ENCODE results near the gene CRYBA1.

DNA sequence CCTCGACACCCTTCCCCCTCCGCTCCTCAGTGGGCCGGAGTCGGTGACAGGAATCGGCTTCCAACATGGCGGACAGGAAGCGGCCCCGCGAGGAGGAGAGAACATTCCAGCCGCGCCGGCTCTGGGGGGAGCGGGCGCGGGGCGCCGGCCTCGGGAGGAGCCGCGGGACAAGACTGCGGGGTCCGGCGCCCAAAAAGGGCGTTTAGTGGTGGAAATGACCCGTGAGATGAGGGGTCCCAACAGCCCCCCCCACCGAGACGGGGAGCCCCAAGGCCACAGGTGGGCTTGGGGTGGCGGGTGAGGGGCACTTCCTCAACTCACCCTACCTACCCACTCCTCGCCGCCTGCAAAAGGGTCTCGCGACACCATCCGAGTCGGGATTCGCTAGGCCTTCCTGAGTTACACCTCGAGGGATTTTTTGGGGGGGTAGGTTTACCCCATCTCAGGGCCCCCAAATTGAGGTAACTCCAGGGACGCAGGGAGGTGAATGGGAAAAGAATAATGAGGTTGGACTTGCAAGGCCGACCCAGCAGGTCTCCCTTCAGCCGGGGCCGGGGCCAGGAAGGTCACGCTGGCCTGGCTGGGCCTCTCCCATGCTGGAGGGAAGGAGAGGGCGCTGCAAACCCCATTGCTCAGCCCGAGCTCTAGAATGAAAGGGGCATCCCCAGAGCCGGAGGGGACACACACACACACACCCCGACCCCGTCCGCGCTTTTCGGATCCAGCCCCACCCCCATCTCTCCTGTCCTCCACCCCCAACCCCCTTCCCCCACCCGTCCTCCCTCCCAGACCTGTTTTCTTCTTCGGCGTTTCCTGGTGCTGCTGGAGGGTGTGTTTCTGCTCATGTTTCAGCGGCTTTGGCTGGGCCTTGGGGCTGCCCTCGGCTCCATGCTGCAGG lies 46.6 kb downstream of the CRYBA1 start:
- no peak for TF ChIP-seq EZH2 (IDR thresholded peaks at IDR 0.05)
- no peak for TF ChIP-seq POLR2AphosphoS5 (IDR thresholded peaks at IDR 0.05; ENCODE audit: borderline replicate concordance, low read depth, low read length)
- no peak for TF ChIP-seq FOXP2 (optimal IDR thresholded peaks at IDR 0.05; ENCODE audit: control extremely low read depth, extremely low read length, insufficient read depth)
